HG03469 (cell line): ENCODE results near the gene ABHD16A.
A peak's percentile ranks its signal among the peaks of the same experiment; 100 is the strongest.

Experiments
- ATAC-seq: cut with Tn5 transposase; IDR thresholded peaks from one replicate; pipeline ENCODE4 v1.9.1; 2021; ENCODE audit warnings: mild to moderate bottlenecking, moderate library complexity, moderate number of reproducible peaks; ENCODE audit not compliant: unreplicated experiment

ABHD16A gene

DNA sequence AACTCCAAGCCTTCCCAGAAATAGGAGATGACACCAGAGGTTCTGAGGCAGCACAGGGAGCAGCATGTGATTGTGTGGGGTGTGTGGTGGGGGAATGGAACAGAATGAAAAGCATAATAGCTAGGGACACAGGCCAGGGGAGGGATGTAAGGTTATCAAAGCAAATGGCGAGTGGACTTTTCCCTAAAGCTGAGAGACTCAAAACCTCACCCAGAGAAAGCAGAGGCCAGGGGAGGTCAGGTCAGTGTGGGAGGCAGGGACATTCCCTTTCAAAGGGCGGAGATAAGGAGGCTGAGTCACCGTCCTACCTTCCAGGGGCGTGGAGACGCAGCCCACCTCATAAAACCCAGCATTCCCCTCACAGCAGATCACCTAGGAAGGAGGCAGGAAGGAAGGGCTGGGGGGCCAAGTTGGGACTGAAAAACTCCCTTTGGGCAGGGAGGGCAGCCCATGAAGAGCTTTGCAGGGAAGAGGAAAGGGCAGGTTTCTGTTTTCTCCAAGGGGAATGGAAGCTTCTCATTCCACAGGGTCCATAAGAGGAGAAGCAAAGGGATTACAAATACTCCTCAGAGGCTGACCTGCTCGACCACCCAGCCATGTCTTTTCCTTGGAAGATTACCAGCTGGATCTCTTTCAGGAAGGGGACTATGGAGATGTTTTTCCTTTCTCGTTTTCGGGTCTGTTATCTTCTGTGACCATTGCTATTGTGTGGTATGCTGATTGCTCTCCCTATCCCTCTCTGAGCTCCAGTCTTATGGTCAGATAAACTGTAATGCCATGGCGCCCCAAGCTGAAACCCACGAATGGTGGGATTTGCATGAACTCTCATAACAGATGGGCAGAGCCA lies 12.7 kb downstream of the ABHD16A start:
- no peak for ATAC-seq

GRCh38 chr6:31689249-31690110 lies 13.6 kb downstream of the ABHD16A start:
- ATAC-seq, result no peak

- ATAC-seq, result no peak
Observed at GRCh38 chr6:31687860-31688693, 15.0 kb downstream of the ABHD16A start.

DNA sequence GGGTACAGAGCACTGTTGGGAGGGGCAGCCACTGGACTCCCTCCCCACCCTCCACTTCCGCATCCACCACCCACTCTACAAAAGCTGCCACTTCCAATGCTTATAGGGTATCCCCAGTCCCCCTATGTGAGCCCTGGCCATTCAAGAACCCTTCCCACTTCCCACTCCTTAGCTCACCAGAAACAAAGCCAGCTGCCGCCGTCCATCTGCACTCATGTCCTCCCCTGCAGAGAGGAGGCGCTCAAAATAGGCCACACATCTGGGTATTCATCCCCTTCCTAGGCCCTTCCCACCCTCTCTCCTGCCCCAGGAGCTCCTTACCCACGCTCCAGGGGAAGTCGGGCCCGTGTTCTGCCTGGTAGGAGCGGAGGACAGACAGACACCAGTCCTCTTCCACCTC lies 15.8 kb downstream of the ABHD16A start:
- ATAC-seq, result no peak

- ATAC-seq, result no peak
Observed at GRCh38 chr6:31686483-31686882, 16.6 kb downstream of the ABHD16A start.

- ATAC-seq, result no peak
Observed at GRCh38 chr6:31683591-31683990, 19.5 kb downstream of the ABHD16A start.

DNA sequence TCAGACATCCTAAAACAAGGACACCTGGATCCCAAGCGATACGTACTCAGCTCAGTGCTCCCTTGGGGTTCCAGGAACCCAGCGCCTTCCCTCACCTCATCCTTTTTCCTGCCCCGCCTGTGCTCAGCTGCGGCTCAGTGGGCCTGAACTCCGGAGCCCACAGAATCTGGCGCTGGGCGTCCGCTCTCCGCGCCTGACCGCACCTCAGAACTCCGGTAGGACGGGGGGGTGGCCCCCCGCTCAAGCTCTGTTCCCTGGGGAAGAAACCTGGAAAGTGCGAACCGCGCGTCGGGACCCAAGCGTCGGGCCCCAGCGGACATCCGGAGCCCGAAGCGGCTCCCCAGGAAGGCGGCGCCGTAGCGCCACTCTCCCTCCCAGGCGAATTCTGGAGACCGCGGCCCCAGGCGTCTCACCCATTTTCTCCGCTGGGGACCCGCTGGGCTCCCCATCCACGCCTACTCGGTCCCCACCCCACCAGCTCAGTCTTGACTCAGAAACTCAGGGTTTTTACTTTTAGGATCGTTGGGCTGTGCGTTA lies 21.9 kb downstream of the ABHD16A start:
- ATAC-seq, result no peak

GRCh38 chr6:31680226-31681134 lies 22.6 kb downstream of the ABHD16A start, which contains the start of gene LY6G5C:
Gene LY6G5C (minus strand): TSS chr6:31681067. CDS start chr6:31680373, 694 bp downstream.
- ATAC-seq, result no peak

DNA sequence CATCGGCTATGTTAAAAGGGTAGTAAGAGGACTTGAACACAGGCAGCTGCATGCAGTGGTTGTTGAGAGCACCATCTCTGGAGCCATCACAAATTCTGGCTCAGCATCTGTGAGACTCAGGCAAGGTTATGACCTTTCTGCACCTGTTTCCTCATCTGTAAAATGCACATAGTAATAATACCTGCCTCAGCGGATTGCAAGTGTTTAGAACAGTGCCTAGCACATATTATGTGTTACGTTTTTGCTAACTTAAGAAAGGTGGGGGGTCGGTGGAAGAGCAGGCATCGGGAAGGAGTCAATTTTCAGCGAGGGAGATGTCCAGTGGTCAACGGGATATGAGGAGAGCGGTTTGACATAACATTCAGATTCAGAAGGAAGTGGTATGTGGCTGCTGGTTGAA lies 25.2 kb downstream of the ABHD16A start:
- ATAC-seq, result no peak

DNA sequence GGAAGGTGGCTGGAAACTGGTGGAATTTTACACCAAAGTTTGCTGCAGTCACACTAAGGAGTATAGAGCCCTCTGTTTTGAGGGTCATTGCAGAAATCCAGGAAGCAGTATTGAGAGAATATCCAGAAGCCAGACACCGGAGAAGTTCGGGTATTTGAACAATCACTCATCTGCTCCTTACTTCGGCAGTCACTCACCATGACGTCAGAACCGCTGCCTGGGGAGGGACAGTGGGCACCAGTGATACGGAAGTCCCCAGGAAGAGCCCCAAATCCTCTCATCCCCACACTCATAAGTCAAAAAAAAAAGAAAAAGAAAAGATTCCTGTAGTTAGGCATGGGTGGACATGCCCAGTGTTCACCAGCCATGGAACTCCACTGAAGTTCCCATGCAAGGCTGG lies 26.2 kb downstream of the ABHD16A start:
- ATAC-seq, result no peak

DNA sequence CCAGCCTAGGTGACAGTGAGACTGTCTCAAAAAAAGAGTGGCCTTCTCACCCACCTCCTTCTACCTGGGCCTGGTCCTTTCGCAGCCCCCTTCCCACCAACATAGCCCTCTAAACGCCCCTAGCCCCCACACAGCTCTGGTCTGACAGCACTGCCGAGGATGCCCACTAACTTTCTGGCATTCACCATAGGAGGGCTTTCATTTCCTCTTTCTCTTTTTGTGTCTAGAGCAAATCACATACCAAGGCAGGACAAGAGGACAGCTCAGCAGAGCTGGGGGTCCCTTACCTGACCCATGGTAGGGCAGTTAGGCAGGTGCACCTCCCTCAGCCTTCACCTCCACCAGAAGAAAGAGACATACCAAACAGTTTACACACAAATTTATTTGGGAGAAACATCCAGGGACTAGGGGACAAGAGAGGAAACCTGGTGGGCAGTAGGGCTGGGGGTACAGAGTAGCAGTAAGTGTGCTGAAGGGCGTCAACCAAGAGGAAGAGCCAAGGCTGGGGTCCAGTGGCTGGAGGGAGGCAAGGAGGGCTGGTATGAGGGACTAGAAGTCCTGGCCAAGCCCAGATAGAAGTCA lies 26.7 kb downstream of the ABHD16A start:
- ATAC-seq, result no peak

DNA sequence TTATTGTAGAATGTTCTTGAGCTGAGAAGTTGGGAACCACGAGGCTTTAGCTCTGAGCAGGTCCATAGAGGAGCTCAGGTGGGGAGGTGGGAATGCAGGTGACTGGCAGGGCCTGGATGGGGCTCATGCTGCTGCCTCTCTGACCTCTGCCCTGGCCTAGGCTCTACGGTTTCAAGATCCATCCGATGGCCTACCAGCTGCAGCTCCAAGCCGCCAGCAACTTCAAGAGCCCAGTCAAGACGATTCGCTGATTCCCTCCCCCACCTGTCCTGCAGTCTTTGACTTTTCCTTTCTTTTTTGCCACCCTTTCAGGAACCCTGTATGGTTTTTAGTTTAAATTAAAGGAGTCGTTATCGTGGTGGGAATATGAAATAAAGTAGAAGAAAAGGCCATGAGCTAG lies 33.4 kb downstream of the ABHD16A start, which contains the start of gene LY6G5B:
TSS of gene LY6G5B (plus strand) at position 301 of the 400 bp plus-strand sequence. CDS start 975 bp downstream, outside the sequence.
- ATAC-seq, result no peak

GRCh38 chr6:31666337-31666965 lies 36.7 kb downstream of the ABHD16A start:
- no peak for ATAC-seq

DNA sequence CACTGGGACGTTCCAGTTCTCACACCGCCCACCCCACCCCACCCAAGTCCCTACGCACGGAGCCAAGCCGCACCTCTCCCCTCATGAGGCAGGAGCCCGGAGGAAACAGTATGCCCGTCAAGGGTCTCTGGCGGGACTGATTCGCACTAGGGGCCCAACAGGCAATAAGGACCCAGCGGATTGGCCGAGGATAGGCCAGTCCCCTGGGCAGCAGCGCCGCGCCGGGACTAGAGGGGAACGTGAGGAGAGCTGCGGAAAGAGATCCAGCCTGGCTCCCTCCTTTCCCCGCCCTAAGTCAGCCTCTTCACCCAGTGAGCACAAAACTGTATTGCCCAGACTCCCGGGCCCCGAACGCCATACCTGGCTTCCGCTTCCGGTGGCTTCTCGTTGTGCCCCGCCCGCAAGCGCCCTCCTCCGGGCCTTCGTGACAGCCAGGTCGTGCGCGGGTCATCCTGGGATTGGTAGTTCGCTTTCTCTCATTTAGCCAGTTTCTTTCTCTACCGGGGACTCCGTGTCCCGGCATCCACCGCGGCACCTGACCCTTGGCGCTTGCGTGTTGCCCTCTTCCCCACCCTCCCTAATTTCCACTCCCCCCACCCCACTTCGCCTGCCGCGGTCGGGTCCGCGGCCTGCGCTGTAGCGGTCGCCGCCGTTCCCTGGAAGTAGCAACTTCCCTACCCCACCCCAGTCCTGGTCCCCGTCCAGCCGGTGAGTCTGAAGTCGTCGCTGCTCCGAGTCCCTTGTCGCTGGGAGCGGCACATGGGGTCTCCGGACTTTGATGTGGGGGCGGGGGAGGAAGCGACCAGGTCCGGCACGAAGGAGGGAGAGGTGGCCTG lies 37.4 kb downstream of the ABHD16A start, which contains the start of gene CSNK2B:
TSS of gene CSNK2B (plus strand) at position 580 of the 836 bp plus-strand sequence. CDS start 752 bp downstream, outside the sequence.
- ATAC-seq, result peak; percentile 63

- ATAC-seq, result no peak
Observed at GRCh38 chr6:31664790-31665500, 38.2 kb downstream of the ABHD16A start, which contains the start of gene GPANK1. Gene GPANK1 (minus strand): TSS chr6:31664997. CDS start chr6:31664478, 519 bp downstream.

GRCh38 chr6:31663961-31664789 lies 38.9 kb downstream of the ABHD16A start:
- no peak for ATAC-seq
